A549 treated with Mapracorat at 1 μM for 4 hours (cell line): ENCODE measurements around the gene MAPKAPK3. TPM values are rescaled to one million over a fixed set of nuclear protein-coding genes. Genes with fewer than 3 reads are reported as not detected.

Source experiments
- total RNA-seq: library from RNA; stranded (reverse); fragments of 200-300 nt; extraction: Qiagen RNA extraction; gene quantifications from 5 replicates; pipeline ENCODE4 v1.2.3, GENCODE V29; 2022

The MAPKAPK3 gene
- 24.2 to 28.7 TPM (median 28.3 TPM) in 5 replicates for total RNA-seq

GRCh38 chr3:50617096-50617791 lies at the start of gene MAPKAPK3:
TSS of gene MAPKAPK3 (plus strand) at chr3:50617151. CDS start at chr3:50617566, 415 bp downstream.

GRCh38 chr3:50567386-50568167 lies 49.4 kb upstream of the MAPKAPK3 start, which contains the start of gene C3orf18:
TSS of gene C3orf18 (minus strand) at chr3:50567747. CDS start at chr3:50565699, 2,048 bp downstream.

GRCh38 chr3:50568947-50569749 lies 47.8 kb upstream of the MAPKAPK3 start, which contains the start of gene HEMK1:
TSS of gene HEMK1 (plus strand) at chr3:50569522. CDS start at chr3:50571105, 1,583 bp downstream.

GRCh38 chr3:50611464-50612233 lies 5.3 kb upstream of the MAPKAPK3 start, which contains the start of gene CISH:
TSS of gene CISH (minus strand) at chr3:50611774. CDS start at chr3:50611650, 124 bp downstream.

GRCh38 chr3:50674349-50675178 lies 57.6 kb downstream of the MAPKAPK3 start, which contains the start of gene DOCK3:
TSS of gene DOCK3 (plus strand) at chr3:50674927. CDS start at chr3:50675264, 337 bp downstream.

Other genes with a start within 250 kb of the MAPKAPK3 start
- 0.50 to 0.79 TPM (median 0.72 TPM) in 5 replicates for gene CACNA2D2, start 113.5 kb upstream of the MAPKAPK3 start, total RNA-seq
- 2.1 to 3.0 TPM (median 2.3 TPM) in 5 replicates for gene C3orf18, start 49.4 kb upstream of the MAPKAPK3 start, total RNA-seq
- gene HEMK1, start 47.6 kb upstream of the MAPKAPK3 start, total RNA-seq, result 4.0 to 7.5 TPM (median 5.8 TPM) in 5 replicates
- gene CISH, start 5.4 kb upstream of the MAPKAPK3 start, total RNA-seq, result 0.32 to 0.79 TPM (median 0.57 TPM) in 5 replicates
- gene DOCK3, start 57.8 kb downstream of the MAPKAPK3 start, total RNA-seq, result 0.34 to 0.45 TPM (median 0.37 TPM) in 5 replicates